Measurements from ENCODE around the gene MYO16.

The MYO16 gene

GRCh38 chr13:108851660-108852059, 222.2 kb downstream of the MYO16 start:
- Histone ChIP-seq H4K91ac (ENCODE audit: low read length) (no peak overlapping the region), H3K4me2 (ENCODE audit: low read length, poor library complexity, severe bottlenecking) (no peak overlapping the region), H4K8ac (ENCODE audit: low read length) (no peak overlapping the region), H3K27ac (ENCODE audit: low read length, poor library complexity, severe bottlenecking) (no peak overlapping the region), H3K4me1 (ENCODE audit: control insufficient read depth, insufficient read depth, low read depth, low read length) (no peaks in the 10 kb centered on the region), H2BK5ac (ENCODE audit: low read depth, low read length, poor library complexity, severe bottlenecking) (no peak overlapping the region), H3K4ac (ENCODE audit: low read depth in 1 of 2, low read length in 2 of 2) (no peak overlapping the region), H2BK12ac (ENCODE audit: low read length in 2 of 2) (peak overlapping the region in 1 of 2 experiments; percentile 65), H2BK15ac (ENCODE audit: low read depth, poor library complexity, severe bottlenecking) (no peak overlapping the region), H2AFZ (ENCODE audit: low read depth, low read length) (no peak overlapping the region), H3K18ac (ENCODE audit: low read depth in 1 of 2, low read length in 2 of 2) (peak overlapping the region in 1 of 2 experiments; percentile 21), H3K9me3 (ENCODE audit: control insufficient read depth, low read length) (no peaks in the 10 kb centered on the region), H2AK5ac (ENCODE audit: low read length, severe bottlenecking) (no peak overlapping the region), H2BK120ac (ENCODE audit: low read depth, low read length) (no peak overlapping the region), H3K14ac (ENCODE audit: low read length in 2 of 2) (no peak overlapping the region), H3K9ac (ENCODE audit: low read length) (no peak overlapping the region), H3K27me3 (ENCODE audit: control insufficient read depth in 1 of 2, insufficient read depth in 1 of 2, low read length in 2 of 2) (no peaks in the 10 kb centered on the region), H3K36me3 (ENCODE audit: control insufficient read depth in 1 of 2, insufficient read depth in 2 of 2, low read depth in 1 of 2, low read length in 2 of 2) (no peaks in the 10 kb centered on the region), H3K79me1 (replicated peaks; ENCODE audit: low read length, poor library complexity, severe bottlenecking) (no peaks in the 10 kb centered on the region), H3K23ac (ENCODE audit: low read length in 2 of 2) (no peak overlapping the region), H3K4me3 (ENCODE audit: insufficient read depth in 1 of 2, low read depth in 1 of 2, low read length in 2 of 2) (no peak overlapping the region)
- whole genome bisulfite sequencing: 78% methylated on average over 4 of the region's 4 CpGs
- DNase-seq: no peak

- H3K4ac ChIP-seq (ENCODE audit: low read depth in 1 of 2, low read length in 2 of 2): no peak overlapping the region
- no peak overlapping the region for H3K14ac ChIP-seq (ENCODE audit: low read length in 2 of 2)
- 97% methylated on average over 9 of the region's 10 CpGs for WGBS
- no peak overlapping the region for H2BK12ac ChIP-seq (ENCODE audit: low read length in 2 of 2)
- no peaks in the 10 kb centered on the region for H3K79me1 ChIP-seq (replicated peaks; ENCODE audit: low read length, poor library complexity, severe bottlenecking)
- DNase-seq: no peak
- no peak overlapping the region for H3K9ac ChIP-seq (ENCODE audit: low read length)
- H4K91ac ChIP-seq (ENCODE audit: low read length): no peak overlapping the region
- no peak overlapping the region for H2BK120ac ChIP-seq (ENCODE audit: low read depth, low read length)
- no peak overlapping the region for H3K4me3 ChIP-seq (ENCODE audit: insufficient read depth in 1 of 2, low read depth in 1 of 2, low read length in 2 of 2)
- no peak overlapping the region for H3K4me2 ChIP-seq (ENCODE audit: low read length, poor library complexity, severe bottlenecking)
- H3K4me1 ChIP-seq (ENCODE audit: control insufficient read depth, insufficient read depth, low read depth, low read length): no peaks in the 10 kb centered on the region
- no peak overlapping the region for H2AFZ ChIP-seq (ENCODE audit: low read depth, low read length)
- H3K9me3 ChIP-seq (ENCODE audit: control insufficient read depth, low read length): no peaks in the 10 kb centered on the region
- no peak overlapping the region for H3K23ac ChIP-seq (ENCODE audit: low read length in 2 of 2)
- no peaks in the 10 kb centered on the region for H3K36me3 ChIP-seq (ENCODE audit: control insufficient read depth in 1 of 2, insufficient read depth in 2 of 2, low read depth in 1 of 2, low read length in 2 of 2)
- H4K8ac ChIP-seq (ENCODE audit: low read length): no peak overlapping the region
- H2BK5ac ChIP-seq (ENCODE audit: low read depth, low read length, poor library complexity, severe bottlenecking): no peak overlapping the region
- no peaks in the 10 kb centered on the region for H3K27me3 ChIP-seq (ENCODE audit: control insufficient read depth in 1 of 2, insufficient read depth in 1 of 2, low read length in 2 of 2)
- H3K18ac ChIP-seq (ENCODE audit: low read depth in 1 of 2, low read length in 2 of 2): no peak overlapping the region
- no peak overlapping the region for H2BK15ac ChIP-seq (ENCODE audit: low read depth, poor library complexity, severe bottlenecking)
- no peak overlapping the region for H3K27ac ChIP-seq (ENCODE audit: low read length, poor library complexity, severe bottlenecking)
- no peak overlapping the region for H2AK5ac ChIP-seq (ENCODE audit: low read length, severe bottlenecking)
Observed at GRCh38 chr13:108853031-108853430, 223.6 kb downstream of the MYO16 start.

- H4K8ac ChIP-seq (ENCODE audit: low read length): no peak overlapping the region
- H2BK12ac ChIP-seq (ENCODE audit: low read length in 2 of 2): no peak overlapping the region
- H3K4me1 ChIP-seq (ENCODE audit: control insufficient read depth, insufficient read depth, low read depth, low read length): peaks cover 5% of the 10 kb centered on the region
- H3K18ac ChIP-seq (ENCODE audit: low read depth in 1 of 2, low read length in 2 of 2): no peak overlapping the region
- H3K9ac ChIP-seq (ENCODE audit: low read length): no peak overlapping the region
- no peak overlapping the region for H3K4me3 ChIP-seq (ENCODE audit: insufficient read depth in 1 of 2, low read depth in 1 of 2, low read length in 2 of 2)
- H4K91ac ChIP-seq (ENCODE audit: low read length): no peak overlapping the region
- no peak overlapping the region for H2BK120ac ChIP-seq (ENCODE audit: low read depth, low read length)
- no peak overlapping the region for H3K14ac ChIP-seq (ENCODE audit: low read length in 2 of 2)
- H3K27me3 ChIP-seq (ENCODE audit: control insufficient read depth in 1 of 2, insufficient read depth in 1 of 2, low read length in 2 of 2): no peaks in the 10 kb centered on the region
- WGBS: 98% methylated on average over 3 of the region's 4 CpGs
- H3K4me2 ChIP-seq (ENCODE audit: low read length, poor library complexity, severe bottlenecking): no peak overlapping the region
- no peaks in the 10 kb centered on the region for H3K79me1 ChIP-seq (replicated peaks; ENCODE audit: low read length, poor library complexity, severe bottlenecking)
- DNase-seq: no peak
- no peaks in the 10 kb centered on the region for H3K36me3 ChIP-seq (ENCODE audit: control insufficient read depth in 1 of 2, insufficient read depth in 2 of 2, low read depth in 1 of 2, low read length in 2 of 2)
- no peak overlapping the region for H2AK5ac ChIP-seq (ENCODE audit: low read length, severe bottlenecking)
- H3K9me3 ChIP-seq (ENCODE audit: control insufficient read depth, low read length): no peaks in the 10 kb centered on the region
- H3K23ac ChIP-seq (ENCODE audit: low read length in 2 of 2): no peak overlapping the region
- H2AFZ ChIP-seq (ENCODE audit: low read depth, low read length): no peak overlapping the region
- H2BK5ac ChIP-seq (ENCODE audit: low read depth, low read length, poor library complexity, severe bottlenecking): no peak overlapping the region
- no peak overlapping the region for H3K4ac ChIP-seq (ENCODE audit: low read depth in 1 of 2, low read length in 2 of 2)
- no peak overlapping the region for H3K27ac ChIP-seq (ENCODE audit: low read length, poor library complexity, severe bottlenecking)
- H2BK15ac ChIP-seq (ENCODE audit: low read depth, poor library complexity, severe bottlenecking): no peak overlapping the region
Observed at GRCh38 chr13:108855737-108856387, 226.5 kb downstream of the MYO16 start.

- Histone ChIP-seq H3K9ac (ENCODE audit: low read length) (peak overlapping the region; percentile 81), H3K4me1 (ENCODE audit: control insufficient read depth, insufficient read depth, low read depth, low read length) (peaks cover 5% of the 10 kb centered on the region), H3K27me3 (ENCODE audit: control insufficient read depth in 1 of 2, insufficient read depth in 1 of 2, low read length in 2 of 2) (no peaks in the 10 kb centered on the region), H3K79me1 (replicated peaks; ENCODE audit: low read length, poor library complexity, severe bottlenecking) (no peaks in the 10 kb centered on the region), H2AFZ (ENCODE audit: low read depth, low read length) (no peak overlapping the region), H2BK5ac (ENCODE audit: low read depth, low read length, poor library complexity, severe bottlenecking) (peak overlapping the region; percentile 71), H4K91ac (ENCODE audit: low read length) (no peak overlapping the region), H2BK120ac (ENCODE audit: low read depth, low read length) (peak overlapping the region; percentile 68), H3K4me2 (ENCODE audit: low read length, poor library complexity, severe bottlenecking) (no peak overlapping the region), H4K8ac (ENCODE audit: low read length) (peak overlapping the region; percentile 52), H3K18ac (ENCODE audit: low read depth in 1 of 2, low read length in 2 of 2) (peak overlapping the region; percentile 69 to 92), H2AK5ac (ENCODE audit: low read length, severe bottlenecking) (peak overlapping the region; percentile 79), H3K27ac (ENCODE audit: low read length, poor library complexity, severe bottlenecking) (peak overlapping the region; percentile 94), H3K14ac (ENCODE audit: low read length in 2 of 2) (peak overlapping the region in 1 of 2 experiments; percentile 28), H3K4ac (ENCODE audit: low read depth in 1 of 2, low read length in 2 of 2) (peak overlapping the region; percentile 71 to 94), H2BK15ac (ENCODE audit: low read depth, poor library complexity, severe bottlenecking) (no peak overlapping the region), H2BK12ac (ENCODE audit: low read length in 2 of 2) (peak overlapping the region; percentile 59 to 89), H3K23ac (ENCODE audit: low read length in 2 of 2) (no peak overlapping the region), H3K36me3 (ENCODE audit: control insufficient read depth in 1 of 2, insufficient read depth in 2 of 2, low read depth in 1 of 2, low read length in 2 of 2) (no peaks in the 10 kb centered on the region), H3K9me3 (ENCODE audit: control insufficient read depth, low read length) (no peaks in the 10 kb centered on the region), H3K4me3 (ENCODE audit: insufficient read depth in 1 of 2, low read depth in 1 of 2, low read length in 2 of 2) (peak overlapping the region in 1 of 2 experiments; percentile 68)
- WGBS: 90% methylated on average over 5 of the region's 5 CpGs
- DNase-seq: no peak
Observed at GRCh38 chr13:108858676-108859075, 229.3 kb downstream of the MYO16 start.
